Measurements from ENCODE around the gene SLC26A2.

The SLC26A2 gene

GRCh38 chr5:149982505-149982904 lies 21.9 kb downstream of the SLC26A2 start:
- no peak overlapping the region for H3K4me3 ChIP-seq (ENCODE audit: low read length)
- DNase-seq (ENCODE audit: low read depth): no peak
- no peak for TF ChIP-seq CTCF (conservative IDR thresholded peaks at IDR 0.05; ENCODE audit: low read depth, low read length)

GRCh38 chr5:149988126-149988525 lies 27.6 kb downstream of the SLC26A2 start:
- no peak for TF ChIP-seq CTCF (conservative IDR thresholded peaks at IDR 0.05; ENCODE audit: low read depth, low read length)
- H3K4me3 ChIP-seq (ENCODE audit: low read length): no peak overlapping the region
- no peak for DNase-seq (ENCODE audit: low read depth)

- no peak overlapping the region for H3K4me3 ChIP-seq (ENCODE audit: low read length)
These were observed 30.2 kb downstream of the SLC26A2 start for GRCh38 chr5:149990518-149991376.

GRCh38 chr5:149993471-149993870 lies 32.9 kb downstream of the SLC26A2 start:
- DNase-seq (ENCODE audit: low read depth): no peak
- H3K4me3 ChIP-seq (ENCODE audit: low read length): no peak overlapping the region
- no peak for TF ChIP-seq CTCF (conservative IDR thresholded peaks at IDR 0.05; ENCODE audit: low read depth, low read length)

More at GRCh38 chr5:149990518-149991376, 30.2 kb downstream of the SLC26A2 start:
- peak; percentile 92 for TF ChIP-seq CTCF (conservative IDR thresholded peaks at IDR 0.05; ENCODE audit: low read depth, low read length)
- DNase-seq (ENCODE audit: low read depth): peak; percentile 21

- no peak for DNase-seq (ENCODE audit: low read depth)
- H3K4me3 ChIP-seq (ENCODE audit: low read length): no peak overlapping the region
- TF ChIP-seq CTCF (conservative IDR thresholded peaks at IDR 0.05; ENCODE audit: low read depth, low read length): no peak
These were observed 35.0 kb downstream of the SLC26A2 start for GRCh38 chr5:149995385-149996204.

- H3K4me3 ChIP-seq (ENCODE audit: low read length): no peak overlapping the region
- no peak for TF ChIP-seq CTCF (conservative IDR thresholded peaks at IDR 0.05; ENCODE audit: low read depth, low read length)
- DNase-seq (ENCODE audit: low read depth): no peak
These were observed 35.8 kb downstream of the SLC26A2 start for GRCh38 chr5:149996205-149996890.
